Loucy (cell line): ENCODE measurements around the gene ACVR1B.

Source experiments
- H2AFZ ChIP-seq: fragments of 200-600 bp; sonication (generic); 2 replicates; pipeline ENCODE4 v1.6.0; 2016; ENCODE audit warnings: antibody characterized with exemption, mild to moderate bottlenecking, low read length, moderate library complexity
- H3F3A ChIP-seq: fragments of 200-600 bp; 2 replicates; pipeline ENCODE4 v1.6.0; 2016; ENCODE audit warnings: antibody characterized with exemption, low read depth, mild to moderate bottlenecking
- H3K27me3 ChIP-seq: fragments of 200-600 bp; sonication (generic); 2 replicates; pipeline ENCODE4 v1.6.1; 2014; ENCODE audit warnings: low read length, mild to moderate bottlenecking; ENCODE audit not compliant: insufficient read depth, poor library complexity, severe bottlenecking
- H3K36me3 ChIP-seq: fragments of 200-600 bp; sonication (generic); 2 replicates; pipeline ENCODE4 v1.6.1; 2016; ENCODE audit warnings: low read length; ENCODE audit not compliant: insufficient read depth
- H3K4me1 ChIP-seq: fragments of 200-600 bp; sonication (generic); 2 replicates; pipeline ENCODE4 v1.5.1; 2014; ENCODE audit warnings: low read length, mild to moderate bottlenecking; ENCODE audit not compliant: insufficient read depth, poor library complexity, severe bottlenecking
- H3K4me2 ChIP-seq: fragments of 200-600 bp; sonication (generic); 2 replicates; pipeline ENCODE4 v1.6.0; 2014; ENCODE audit warnings: antibody characterized with exemption, low read length, low read depth, mild to moderate bottlenecking; ENCODE audit not compliant: poor library complexity, severe bottlenecking
- H3K4me3 ChIP-seq: fragments of 200-600 bp; sonication (generic); 2 replicates; pipeline ENCODE4 v1.5.1; 2014; ENCODE audit warnings: low read length, mild to moderate bottlenecking, mixed read lengths; ENCODE audit not compliant: poor library complexity, severe bottlenecking
- H3K79me2 ChIP-seq: fragments of 200-600 bp; sonication (generic); 2 replicates; pipeline ENCODE4 v1.6.1; 2014; ENCODE audit warnings: low read length; ENCODE audit not compliant: insufficient read depth
- H3K9ac ChIP-seq: fragments of 200-600 bp; sonication (generic); 2 replicates; pipeline ENCODE4 v1.6.0; 2014; ENCODE audit warnings: mild to moderate bottlenecking, low read depth, low read length, moderate library complexity; ENCODE audit not compliant: poor library complexity, severe bottlenecking
- H3K9me2 ChIP-seq: fragments of 200-600 bp; sonication (generic); replicated peaks from 2 replicates; pipeline ENCODE4 v1.6.1; 2016; ENCODE audit warnings: low read depth, low read length, mixed read lengths
- H3K9me3 ChIP-seq: fragments of 200-600 bp; sonication (generic); 2 replicates; pipeline ENCODE4 v1.6.1; 2014; ENCODE audit warnings: mild to moderate bottlenecking, antibody characterized with exemption, low read length, low read depth; ENCODE audit not compliant: insufficient read depth
- H4K20me1 ChIP-seq: fragments of 200-600 bp; sonication (generic); 2 replicates; pipeline ENCODE4 v1.6.0; 2014; ENCODE audit warnings: antibody characterized with exemption, low read length, mild to moderate bottlenecking; ENCODE audit not compliant: insufficient read depth, poor library complexity, severe bottlenecking
- EZH2phosphoT487 ChIP-seq: fragments of 200-600 bp; IDR thresholded peaks from 2 replicates; pipeline ENCODE4 v1.6.1; 2018; ENCODE audit warnings: antibody characterized with exemption, mild to moderate bottlenecking, moderate library complexity, borderline replicate concordance
- TF ChIP-seq, protein P1 (sequence below): fragments of 200-600 bp; sonication (generic); conservative IDR thresholded peaks from 2 replicates; pipeline ENCODE4 v1.5.1; 2014; ENCODE audit warnings: mild to moderate bottlenecking, antibody characterized with exemption, low read length

Gene ACVR1B

DNA sequence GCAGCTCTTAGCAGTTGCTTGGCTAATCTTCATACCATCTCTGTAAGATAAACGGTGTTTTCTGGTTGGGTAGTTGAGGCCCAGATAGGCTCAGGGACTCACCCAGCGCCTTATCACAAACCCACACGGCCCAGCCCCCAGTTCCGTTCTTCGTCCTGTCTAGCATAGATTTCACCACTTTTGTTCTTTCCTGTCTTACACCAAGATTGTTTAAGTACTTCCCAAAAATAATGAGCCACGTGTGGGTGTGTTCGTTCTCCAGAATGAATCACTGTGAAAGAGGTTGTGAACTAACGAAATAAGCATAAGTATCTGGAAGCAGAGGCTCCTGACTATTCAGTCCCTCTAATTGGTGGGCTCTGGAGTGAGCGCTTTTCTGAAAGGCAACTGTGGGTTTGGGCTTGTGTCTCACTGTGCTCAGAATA, 21.4 kb downstream of the ACVR1B start:
- Histone ChIP-seq H3K27me3 (no peaks in the 10 kb centered on the region), H3K36me3 (peaks cover 22% of the 10 kb centered on the region), H2AFZ (no peak overlapping the region), H3K4me3 (peak overlapping the region; percentile 61), H3K9ac (peak overlapping the region; percentile 7), H3K4me2 (peak overlapping the region; percentile 79), H3K79me2 (peaks cover 68% of the 10 kb centered on the region), H3F3A (peaks cover 7% of the 10 kb centered on the region), H4K20me1 (peaks cover 27% of the 10 kb centered on the region), H3K9me3 (no peaks in the 10 kb centered on the region), H3K4me1 (peaks cover 67% of the 10 kb centered on the region), H3K9me2 (no peaks in the 10 kb centered on the region)
- peak; percentile 32; the same call in 1 of the 2 replicates for TF ChIP-seq EZH2phosphoT487
- TF ChIP-seq, protein P1, sequence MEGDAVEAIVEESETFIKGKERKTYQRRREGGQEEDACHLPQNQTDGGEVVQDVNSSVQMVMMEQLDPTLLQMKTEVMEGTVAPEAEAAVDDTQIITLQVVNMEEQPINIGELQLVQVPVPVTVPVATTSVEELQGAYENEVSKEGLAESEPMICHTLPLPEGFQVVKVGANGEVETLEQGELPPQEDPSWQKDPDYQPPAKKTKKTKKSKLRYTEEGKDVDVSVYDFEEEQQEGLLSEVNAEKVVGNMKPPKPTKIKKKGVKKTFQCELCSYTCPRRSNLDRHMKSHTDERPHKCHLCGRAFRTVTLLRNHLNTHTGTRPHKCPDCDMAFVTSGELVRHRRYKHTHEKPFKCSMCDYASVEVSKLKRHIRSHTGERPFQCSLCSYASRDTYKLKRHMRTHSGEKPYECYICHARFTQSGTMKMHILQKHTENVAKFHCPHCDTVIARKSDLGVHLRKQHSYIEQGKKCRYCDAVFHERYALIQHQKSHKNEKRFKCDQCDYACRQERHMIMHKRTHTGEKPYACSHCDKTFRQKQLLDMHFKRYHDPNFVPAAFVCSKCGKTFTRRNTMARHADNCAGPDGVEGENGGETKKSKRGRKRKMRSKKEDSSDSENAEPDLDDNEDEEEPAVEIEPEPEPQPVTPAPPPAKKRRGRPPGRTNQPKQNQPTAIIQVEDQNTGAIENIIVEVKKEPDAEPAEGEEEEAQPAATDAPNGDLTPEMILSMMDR: no peak

DNA sequence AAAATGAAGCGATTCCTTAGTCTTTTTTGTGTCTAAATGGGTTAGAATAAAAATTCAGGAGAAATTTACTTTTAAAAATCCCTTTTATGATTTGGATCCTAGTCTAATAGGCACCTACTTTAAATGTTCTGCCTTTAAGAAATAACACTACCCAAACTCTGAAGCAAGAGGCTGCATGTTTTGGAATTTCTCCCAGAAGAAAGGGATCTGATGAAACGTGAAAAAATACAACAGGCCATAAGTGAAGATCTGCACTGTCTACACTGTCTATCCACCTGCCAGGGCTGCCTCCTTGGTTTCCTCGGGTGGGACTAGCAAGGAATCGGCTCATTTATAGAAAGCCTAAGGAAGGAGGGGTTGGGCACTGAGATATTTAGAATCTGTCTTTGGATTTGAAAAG, 22.1 kb downstream of the ACVR1B start:
- H3K79me2 ChIP-seq: peaks cover 62% of the 10 kb centered on the region
- peaks cover 67% of the 10 kb centered on the region for H3K4me1 ChIP-seq
- peaks cover 27% of the 10 kb centered on the region for H4K20me1 ChIP-seq
- H2AFZ ChIP-seq: no peak overlapping the region
- H3F3A ChIP-seq: peaks cover 7% of the 10 kb centered on the region
- H3K9ac ChIP-seq: no peak overlapping the region
- peaks cover 27% of the 10 kb centered on the region for H3K36me3 ChIP-seq
- no peaks in the 10 kb centered on the region for H3K9me2 ChIP-seq
- H3K27me3 ChIP-seq: no peaks in the 10 kb centered on the region
- TF ChIP-seq EZH2phosphoT487: no peak
- TF ChIP-seq, protein P1: no peak
- peak overlapping the region; percentile 61 for H3K4me3 ChIP-seq
- peak overlapping the region; percentile 79 for H3K4me2 ChIP-seq
- H3K9me3 ChIP-seq: no peaks in the 10 kb centered on the region

DNA sequence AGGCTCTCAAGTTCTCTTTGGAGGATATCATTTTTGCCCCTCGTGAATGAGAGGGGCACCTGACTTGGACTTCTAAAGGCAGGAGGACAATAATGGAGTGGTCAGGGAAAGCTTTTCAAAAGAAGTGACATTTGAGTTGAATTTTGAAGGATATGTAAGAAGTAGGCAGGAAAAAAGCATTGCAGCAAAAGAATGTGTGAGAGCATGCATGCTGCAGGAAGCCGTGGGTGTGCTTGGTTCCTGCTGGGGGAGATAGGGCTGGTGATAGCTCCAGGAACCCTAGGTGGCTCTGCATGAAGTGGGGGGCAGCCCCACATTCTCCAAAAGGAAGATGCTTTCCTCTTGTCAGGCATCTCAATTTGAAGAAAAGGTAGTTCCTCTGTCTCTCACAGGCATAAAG, 23.1 kb downstream of the ACVR1B start:
- TF ChIP-seq, protein P1: no peak
- no peak for TF ChIP-seq EZH2phosphoT487
- H3K4me3 ChIP-seq: peak overlapping the region; percentile 45
- H3K4me2 ChIP-seq: peak overlapping the region; percentile 79
- H3K27me3 ChIP-seq: no peaks in the 10 kb centered on the region
- H3K79me2 ChIP-seq: peaks cover 51% of the 10 kb centered on the region
- peaks cover 29% of the 10 kb centered on the region for H3K36me3 ChIP-seq
- H3F3A ChIP-seq: peaks cover 7% of the 10 kb centered on the region
- peak overlapping the region; percentile 13 for H3K9ac ChIP-seq
- no peaks in the 10 kb centered on the region for H3K9me3 ChIP-seq
- H3K4me1 ChIP-seq: peaks cover 67% of the 10 kb centered on the region
- peaks cover 27% of the 10 kb centered on the region for H4K20me1 ChIP-seq
- no peaks in the 10 kb centered on the region for H3K9me2 ChIP-seq
- no peak overlapping the region for H2AFZ ChIP-seq
